ENCODE results near the gene AADACL2.

Gene AADACL2

DNA sequence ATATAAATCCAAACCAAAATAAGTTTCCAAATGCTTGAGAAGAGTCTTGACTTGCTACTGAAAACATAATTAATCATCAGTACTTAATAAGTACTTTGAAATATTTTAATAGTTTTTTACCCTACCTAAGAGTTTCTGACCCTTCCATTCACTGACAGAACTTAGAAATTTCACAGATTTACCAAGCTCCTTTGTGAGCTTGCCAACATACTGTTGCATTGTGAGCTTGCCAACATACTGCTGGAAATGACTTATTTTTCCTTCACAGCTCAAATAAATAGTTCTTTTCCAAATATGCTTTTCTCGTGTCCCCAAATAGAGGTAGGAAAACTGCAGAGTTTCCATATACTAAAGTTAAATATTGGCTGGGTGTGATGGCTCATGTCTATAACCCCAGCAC is 70.5 kb downstream of the AADACL2 start:
- DNase-seq (ENCODE audit: low read depth, low spot score) = peak; percentile 50

GRCh38 chr3:151806838-151807237 is 73.1 kb downstream of the AADACL2 start:
- no peak for DNase-seq (ENCODE audit: low read depth, low spot score)

All from astrocyte of the hippocampus (primary cell).